Suprapubic skin (tissue), 4 donors: ENCODE results near the gene ATF3.

Experiments used
- EP300 ChIP-seq: sonication (generic); formaldehyde crosslinking; IDR thresholded peaks from one replicate; pipeline ENCODE4 v1.6.1; 2017; ENCODE audit warnings: antibody characterized with exemption
- POLR2A ChIP-seq, 2 donors: fragments of 450-650 bp; IDR thresholded peaks; one replicate each; pipeline ENCODE4 v1.6.1; 2017; ENCODE audit warnings: antibody characterized with exemption in 2 of 2, mild to moderate bottlenecking in 2 of 2, moderate library complexity in 2 of 2
- POLR2AphosphoS5 ChIP-seq, 3 donors: sonication (generic); formaldehyde crosslinking; IDR thresholded peaks; one replicate each; pipeline ENCODE4 v1.6.1; 2017; ENCODE audit warnings: antibody characterized with exemption in 3 of 3
- TF ChIP-seq, protein P1 (sequence below), 2 donors: fragments of 200-600 bp in 1 of 2; fragments of 450-650 bp in 1 of 2; sonication (generic) in 1 of 2; IDR thresholded peaks; one replicate each; pipeline ENCODE4 v1.5.1; 2016 to 2019; ENCODE audit warnings: antibody characterized with exemption in 2 of 2, mild to moderate bottlenecking in 1 of 2, moderate library complexity in 1 of 2

DNA sequence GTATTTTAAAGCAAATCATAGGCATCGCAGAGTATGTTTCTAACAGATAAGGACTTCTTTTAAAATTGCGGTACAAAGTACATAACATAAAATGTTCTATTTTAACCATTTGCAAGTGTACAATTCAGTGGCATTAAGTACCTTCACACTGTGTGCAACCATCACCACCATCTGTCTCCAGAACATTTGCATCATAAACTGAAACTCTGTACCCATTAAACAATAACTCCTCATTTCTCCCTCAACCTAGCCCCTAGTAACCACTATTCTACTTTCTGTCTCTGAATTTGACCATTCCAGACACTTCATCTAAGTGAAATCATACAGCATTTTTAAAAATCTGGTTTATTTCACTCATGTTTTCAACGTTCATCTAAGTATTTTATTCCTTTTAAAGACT is 16.6 kb upstream of the ATF3 start:
- TF ChIP-seq POLR2A (IDR thresholded peaks at IDR 0.05) = no peak
- TF ChIP-seq, protein P1, sequence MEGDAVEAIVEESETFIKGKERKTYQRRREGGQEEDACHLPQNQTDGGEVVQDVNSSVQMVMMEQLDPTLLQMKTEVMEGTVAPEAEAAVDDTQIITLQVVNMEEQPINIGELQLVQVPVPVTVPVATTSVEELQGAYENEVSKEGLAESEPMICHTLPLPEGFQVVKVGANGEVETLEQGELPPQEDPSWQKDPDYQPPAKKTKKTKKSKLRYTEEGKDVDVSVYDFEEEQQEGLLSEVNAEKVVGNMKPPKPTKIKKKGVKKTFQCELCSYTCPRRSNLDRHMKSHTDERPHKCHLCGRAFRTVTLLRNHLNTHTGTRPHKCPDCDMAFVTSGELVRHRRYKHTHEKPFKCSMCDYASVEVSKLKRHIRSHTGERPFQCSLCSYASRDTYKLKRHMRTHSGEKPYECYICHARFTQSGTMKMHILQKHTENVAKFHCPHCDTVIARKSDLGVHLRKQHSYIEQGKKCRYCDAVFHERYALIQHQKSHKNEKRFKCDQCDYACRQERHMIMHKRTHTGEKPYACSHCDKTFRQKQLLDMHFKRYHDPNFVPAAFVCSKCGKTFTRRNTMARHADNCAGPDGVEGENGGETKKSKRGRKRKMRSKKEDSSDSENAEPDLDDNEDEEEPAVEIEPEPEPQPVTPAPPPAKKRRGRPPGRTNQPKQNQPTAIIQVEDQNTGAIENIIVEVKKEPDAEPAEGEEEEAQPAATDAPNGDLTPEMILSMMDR (IDR thresholded peaks at IDR 0.05) = no peak
- no peak for TF ChIP-seq POLR2AphosphoS5 (IDR thresholded peaks at IDR 0.05)
- no peak for TF ChIP-seq EP300
